Left forelimb (tissue), 1 donor: Measurements from ENCODE around the gene PCNP.
"Not testable (repeated sequence)": the region's sequence is repeated elsewhere in the genome, so short reads cannot be mapped to it uniquely, and the experiment has no call there.

Experiments used
- DNase-seq: peaks from one replicate; pipeline ENCODE4 v3.0.0-alpha.2; 2018; ENCODE audit warnings: low spot score

Gene PCNP, protein sequence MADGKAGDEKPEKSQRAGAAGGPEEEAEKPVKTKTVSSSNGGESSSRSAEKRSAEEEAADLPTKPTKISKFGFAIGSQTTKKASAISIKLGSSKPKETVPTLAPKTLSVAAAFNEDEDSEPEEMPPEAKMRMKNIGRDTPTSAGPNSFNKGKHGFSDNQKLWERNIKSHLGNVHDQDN

DNA sequence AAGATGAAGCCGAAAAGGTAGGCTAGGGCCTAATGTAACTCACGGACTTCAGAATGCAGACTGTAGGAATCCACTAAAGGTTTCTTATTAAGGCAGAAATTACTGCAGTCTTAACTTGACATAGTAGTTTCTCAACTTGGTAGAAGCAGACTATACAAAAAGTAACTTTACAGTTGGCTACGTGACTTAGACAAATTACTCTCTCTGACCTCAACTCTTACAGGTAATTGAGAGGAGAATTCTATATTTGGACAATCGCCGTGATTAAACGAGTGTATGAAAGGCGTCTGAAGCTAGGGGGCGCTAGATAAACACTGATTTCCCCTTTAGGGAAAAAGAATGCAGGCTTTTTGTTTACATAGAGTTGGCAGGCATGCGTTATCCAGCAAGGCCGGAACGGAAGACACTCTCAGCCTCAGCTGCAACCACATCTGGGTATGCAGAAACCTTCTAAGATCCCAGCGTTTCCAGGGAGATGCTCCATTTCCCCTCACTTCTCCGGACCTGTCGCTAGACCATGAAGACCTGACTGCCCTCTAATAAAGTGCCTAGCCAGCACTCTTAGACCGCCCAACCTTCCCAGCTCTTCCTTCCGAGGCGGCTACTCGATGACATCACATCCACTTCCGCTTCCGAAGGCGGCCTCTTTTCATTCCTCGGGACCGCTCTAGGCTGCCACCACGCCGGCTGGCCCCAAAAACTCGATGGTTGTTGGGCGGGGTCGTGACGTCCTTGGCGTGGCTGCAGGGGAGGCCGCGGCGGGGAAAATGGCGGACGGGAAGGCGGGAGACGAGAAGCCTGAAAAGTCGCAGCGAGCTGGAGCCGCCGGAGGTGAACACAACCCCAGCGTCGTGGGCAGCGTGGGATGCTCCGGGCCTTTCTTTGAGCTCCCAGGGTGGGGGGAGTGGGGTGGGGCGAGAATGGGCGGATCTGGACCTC is at the start of gene PCNP:
TSS of gene PCNP (plus strand) at position 732 of the 939 bp plus-strand sequence. CDS start at position 768, 36 bp downstream.
- peak; percentile 98 for DNase-seq

DNA sequence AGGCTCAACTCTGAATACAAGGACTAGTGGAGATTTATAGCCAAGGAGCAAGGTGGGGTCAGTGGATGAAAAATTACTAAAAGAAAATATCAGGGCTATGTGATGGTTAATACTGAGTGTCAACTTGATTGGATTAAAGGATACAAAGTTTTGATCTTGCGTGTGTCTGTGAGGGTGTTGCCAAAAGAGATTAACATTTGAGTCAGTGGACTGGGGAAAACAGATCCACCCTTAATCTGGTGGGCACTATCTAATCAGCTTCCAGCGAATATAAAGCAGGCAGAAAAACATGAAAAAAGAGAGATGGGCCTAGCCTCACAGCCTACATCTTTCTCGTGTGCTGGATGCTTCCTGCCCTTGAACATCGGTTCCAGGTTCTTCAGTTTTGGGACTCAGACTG is 46.5 kb upstream of the PCNP start:
- no peak for DNase-seq

- no peak for DNase-seq
Measured at GRCh38 chr3:101527906-101528305, 46.1 kb upstream of the PCNP start.

GRCh38 chr3:101529816-101530685 is 43.9 kb upstream of the PCNP start:
- DNase-seq = no peak

- no peak for DNase-seq
Measured at GRCh38 chr3:101530686-101531047, 43.3 kb upstream of the PCNP start.

- no peak for DNase-seq
Measured at GRCh38 chr3:101531473-101532086, 42.4 kb upstream of the PCNP start.

DNA sequence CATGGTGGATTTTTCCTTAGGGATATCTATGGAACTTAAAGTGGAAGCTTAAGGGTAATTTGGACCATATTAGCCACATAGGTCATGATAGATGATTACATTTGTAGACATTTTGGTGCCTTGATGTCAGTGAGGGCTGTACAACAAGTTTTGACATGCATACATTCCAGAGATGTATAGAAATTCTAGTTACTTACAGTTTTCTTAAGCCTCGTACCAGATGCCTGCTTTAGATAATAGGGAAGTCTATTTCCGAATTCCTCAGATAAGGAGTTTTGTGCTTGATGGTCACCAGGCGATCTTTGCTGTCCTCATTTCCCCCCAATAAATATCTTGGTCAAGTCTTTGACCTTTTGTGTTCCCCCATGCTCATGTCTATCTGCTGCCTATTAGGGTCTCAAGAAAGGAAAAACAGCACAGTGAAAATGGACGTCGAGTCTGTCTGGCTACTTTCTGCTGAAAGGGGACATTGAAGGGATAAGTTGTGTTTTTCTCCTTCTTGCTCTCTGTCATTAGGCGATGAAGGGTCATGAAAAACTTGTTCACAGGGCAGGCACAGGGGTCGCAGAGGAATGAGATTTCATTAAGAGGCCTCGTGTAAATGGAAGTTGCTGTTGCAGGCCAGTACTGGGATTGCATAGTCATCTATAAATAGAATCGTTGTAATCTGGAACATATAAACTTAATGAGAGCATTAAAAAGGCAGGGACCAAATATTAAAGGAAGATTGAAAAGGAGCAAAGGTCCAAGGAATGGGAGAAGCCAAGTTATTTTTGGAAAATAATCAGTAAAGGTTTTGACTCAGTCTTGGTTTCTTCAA is 41.0 kb upstream of the PCNP start:
- DNase-seq = no peak

DNA sequence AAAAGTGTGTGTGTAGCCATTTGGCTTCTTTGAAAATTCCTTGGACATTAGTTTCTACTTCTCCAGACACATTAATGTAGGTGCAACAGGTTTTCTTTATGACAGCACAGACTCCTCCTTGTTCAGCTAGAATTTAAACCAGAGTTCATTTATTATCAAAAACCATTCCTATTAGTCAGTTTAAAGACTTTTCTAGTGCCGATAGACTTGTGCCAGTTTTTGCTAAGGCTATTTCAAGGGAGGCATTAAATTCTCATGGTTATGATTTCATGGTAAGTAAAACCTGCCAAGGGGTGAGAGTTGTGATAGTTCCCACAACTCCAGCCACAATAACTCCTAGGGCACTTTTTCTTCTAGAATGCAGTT is 40.4 kb upstream of the PCNP start:
- DNase-seq = no peak

GRCh38 chr3:101535221-101535620 is 38.8 kb upstream of the PCNP start:
- no peak for DNase-seq

GRCh38 chr3:101536266-101536665 is 37.7 kb upstream of the PCNP start:
- DNase-seq = no peak

DNA sequence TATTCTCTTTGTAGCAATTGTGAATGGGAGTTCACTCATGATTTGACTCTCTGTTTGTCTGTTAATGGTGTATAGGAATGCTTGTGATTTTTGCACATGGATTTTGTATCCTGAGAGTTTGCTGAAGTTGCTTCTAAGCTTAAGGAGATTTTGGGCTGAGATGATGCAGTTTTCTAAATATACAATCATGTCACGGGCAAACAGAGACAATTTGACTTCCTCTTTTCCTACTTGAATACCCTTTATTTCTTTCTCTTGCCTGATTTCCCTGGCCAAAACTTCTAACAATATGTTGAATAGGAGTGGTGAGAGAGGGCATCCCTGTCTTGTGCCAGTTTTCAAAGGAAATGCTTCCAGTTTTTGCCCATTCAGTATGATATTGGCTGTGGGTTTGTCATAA is 37.0 kb upstream of the PCNP start:
- DNase-seq = not testable (repeated sequence)

- no peak for DNase-seq
Measured at GRCh38 chr3:101542957-101543356, 31.0 kb upstream of the PCNP start.

DNA sequence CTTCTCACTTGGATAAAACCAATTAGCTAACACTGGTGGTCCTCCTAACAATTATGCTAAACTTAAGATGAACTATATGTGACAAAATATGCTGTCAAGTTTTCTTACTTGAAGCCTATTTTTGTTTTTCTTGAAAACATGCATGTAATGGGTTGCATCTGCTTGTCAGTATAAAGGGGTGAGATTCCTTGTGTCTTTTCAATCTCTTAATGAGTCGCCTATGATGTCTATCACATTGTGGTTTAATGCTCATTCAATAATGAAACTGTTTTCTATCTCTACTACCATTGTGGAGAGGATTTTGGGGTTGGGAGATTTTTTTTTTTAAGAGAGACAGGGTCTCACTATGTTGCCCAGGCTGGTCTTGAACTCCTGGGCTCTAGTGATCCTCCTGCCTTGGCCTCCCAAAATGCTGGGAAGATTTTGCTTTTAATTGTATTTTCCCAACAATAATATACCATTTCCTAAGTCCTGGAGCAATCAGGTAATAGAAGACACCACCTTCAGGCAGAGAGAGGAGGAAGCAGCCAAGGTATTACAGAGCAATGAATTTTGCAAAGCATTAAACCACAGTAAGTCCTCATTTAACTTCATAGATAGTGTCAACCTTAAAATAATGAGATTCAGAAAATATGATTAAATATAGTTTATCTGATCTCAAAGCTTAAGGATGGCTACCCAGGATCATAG is 29.7 kb upstream of the PCNP start:
- no peak for DNase-seq

- DNase-seq = no peak
Measured at GRCh38 chr3:101548527-101549105, 25.4 kb upstream of the PCNP start.

DNA sequence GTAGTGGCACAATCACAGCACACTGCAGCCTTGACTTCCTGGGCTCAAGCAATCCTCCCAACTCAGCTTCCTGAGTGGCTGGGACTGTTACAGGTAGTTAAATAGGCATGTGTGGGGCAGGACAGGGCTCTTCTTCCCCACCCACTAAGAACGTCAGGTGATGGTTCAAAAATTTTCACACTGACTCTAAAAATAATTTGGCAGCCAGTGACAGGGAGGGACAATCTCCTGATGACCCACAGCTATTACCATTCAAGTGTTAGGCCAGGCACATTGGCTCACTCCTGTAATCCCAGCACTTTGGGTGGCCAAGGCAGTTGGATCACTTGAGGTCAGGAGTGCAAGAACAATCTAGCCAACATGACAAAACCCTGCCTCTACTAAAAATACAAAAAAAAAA is 24.5 kb upstream of the PCNP start:
- no peak for DNase-seq

GRCh38 chr3:101551359-101552081 is 22.5 kb upstream of the PCNP start:
- DNase-seq = not testable (repeated sequence)

DNA sequence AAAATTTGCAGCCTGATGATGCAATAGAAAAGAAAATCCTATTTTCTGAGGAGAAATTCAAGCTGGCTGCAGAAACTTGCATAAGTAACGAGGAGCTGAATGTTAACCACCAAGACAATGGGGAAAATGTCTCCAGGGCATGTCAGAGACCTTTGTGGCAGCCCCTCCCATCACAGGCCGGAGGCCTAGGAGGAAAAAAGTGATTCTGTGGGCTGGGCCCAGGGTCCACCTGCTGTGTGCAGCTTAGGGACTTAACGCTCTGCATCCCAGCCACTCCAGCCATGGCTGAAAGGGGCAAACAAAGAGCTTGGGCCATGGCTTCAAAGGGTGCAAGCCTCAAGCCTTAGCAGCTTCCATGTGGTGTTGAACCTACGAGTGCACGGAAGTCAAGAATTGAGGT is 20.6 kb upstream of the PCNP start:
- not testable (repeated sequence) for DNase-seq

DNA sequence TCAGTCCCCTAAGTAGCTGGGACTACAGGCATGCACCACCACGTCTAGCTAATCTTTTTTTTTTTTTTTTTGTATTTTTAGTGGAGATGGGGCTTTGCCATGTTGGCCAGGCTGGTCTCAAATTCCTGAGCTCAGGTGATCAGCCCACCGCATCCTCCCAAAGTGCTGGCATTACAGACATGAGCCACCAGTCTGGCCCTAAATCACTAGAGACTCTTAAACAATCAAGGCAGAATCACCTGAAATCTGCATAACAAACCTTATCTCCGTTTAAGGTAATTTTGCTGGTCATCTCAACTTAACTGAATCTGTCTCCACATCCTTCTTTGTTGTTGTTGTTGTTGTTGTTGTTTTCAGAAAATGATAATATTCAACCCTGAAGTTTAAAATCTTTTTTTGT is 17.9 kb upstream of the PCNP start:
- no peak for DNase-seq

- peak; percentile 95 for DNase-seq
Measured at GRCh38 chr3:101561630-101562328, 12.2 kb upstream of the PCNP start, which contains the start of gene TRMT10C. Gene TRMT10C, plus strand, starts transcription at chr3:101561868. Its CDS starts 2,914 bp downstream, at chr3:101564782.
